Sigmoid colon (tissue), 7 donors: ENCODE measurements around the gene GFER. TPM values are rescaled to one million over a fixed set of nuclear protein-coding genes. Genes with fewer than 3 reads are reported as not detected.

Experiments used
- DNase-seq: peaks from one replicate; pipeline ENCODE4 v3.0.0-alpha.2; 2019
- H3K27ac ChIP-seq, 4 donors: fragments of 200-600 bp; sonication (generic); one replicate each; pipeline ENCODE4 v1.5.1; 2016 to 2019; ENCODE audit warnings: mild to moderate bottlenecking in 1 of 4
- H3K27me3 ChIP-seq, 3 donors: fragments of 200-600 bp; sonication (generic); one replicate each; pipeline ENCODE4 v1.5.1; 2019; ENCODE audit warnings: mild to moderate bottlenecking in 1 of 3
- H3K36me3 ChIP-seq, 4 donors: fragments of 200-600 bp; sonication (generic); one replicate each; pipeline ENCODE4 v1.5.1; 2016 to 2019
- H3K4me1 ChIP-seq, 4 donors: fragments of 200-600 bp; sonication (generic); one replicate each; pipeline ENCODE4 v1.5.1; 2017 to 2019
- H3K4me3 ChIP-seq, 4 donors: fragments of 200-600 bp; sonication (generic); one replicate each; pipeline ENCODE4 v1.5.1; 2017 to 2019; ENCODE audit warnings: mild to moderate bottlenecking in 2 of 4, moderate library complexity in 1 of 4
- H3K9me3 ChIP-seq, 4 donors: fragments of 200-600 bp in 3 of 4; sonication (generic) in 3 of 4; one replicate each; pipeline versions ENCODE4 v1.5.1 to v1.6.1; 2013 to 2019
- CTCF ChIP-seq, 4 experiments: fragments of 450-650 bp in 3 of 4; fragments of 200-600 bp in 1 of 4; IDR thresholded peaks; one replicate each; pipeline ENCODE4 v1.5.1; 2016 to 2019; ENCODE audit warnings: antibody characterized with exemption in 4 of 4, mild to moderate bottlenecking in 3 of 4, moderate library complexity in 2 of 4
- EP300 ChIP-seq, 4 donors: sonication (generic); formaldehyde crosslinking; IDR thresholded peaks; one replicate each; pipeline ENCODE4 v1.6.1; 2017; ENCODE audit warnings: antibody characterized with exemption in 4 of 4
- POLR2A ChIP-seq, 2 donors: fragments of 450-650 bp; IDR thresholded peaks; one replicate each; pipeline ENCODE4 v1.6.1; 2016; ENCODE audit warnings: antibody characterized with exemption in 2 of 2, mild to moderate bottlenecking in 2 of 2, moderate library complexity in 2 of 2
- POLR2AphosphoS5 ChIP-seq, 4 donors: sonication (generic); formaldehyde crosslinking; IDR thresholded peaks; one replicate each; pipeline ENCODE4 v1.6.1; 2017; ENCODE audit warnings: antibody characterized with exemption in 4 of 4
- WGBS, 2 donors: extraction: QIAGEN DNeasy Blood & Tissue Kit; methylation state at CpG; one replicate each; pipeline ENCODE4 v1.1.7; 2013; 5-methylcytosine and 5-hydroxymethylcytosine counted together
- intact Hi-C: fragments of 100-400 bp; cut with DNase I; formaldehyde crosslinking; loops from one replicate; pipeline ENCODE4 v1.15.1; 2023
- polyA plus RNA-seq, 3 donors: library from polyadenylated mRNA; stranded (reverse); fragments of 200-250 nt; gene quantifications; one replicate each; pipeline ENCODE4 v1.2.3, GENCODE V29; 2013
- total RNA-seq, 4 donors: library from RNA; depleted of rRNA; stranded (reverse); fragments of >200 nt; gene quantifications; one replicate each; pipeline ENCODE4 v1.1.0, GENCODE V29; 2016
- donor health status: healthy with polysubstance abuse.
- donor health status: Bipolar disorder and iron deficiency.
- donor health status: healthy.

Gene GFER
- total and polyA plus RNA-seq, 7 donors = 17.5 to 125 (median 23.8) TPM

GRCh38 chr16:2015117-2015946 is 31.3 kb downstream of the GFER start:
- TF ChIP-seq POLR2A (IDR thresholded peaks at IDR 0.05) (no peak), CTCF (IDR thresholded peaks at IDR 0.05) (no peak), EP300 (IDR thresholded peaks at IDR 0.05) (no peak), POLR2AphosphoS5 (IDR thresholded peaks at IDR 0.05) (no peak)
- no peak for DNase-seq
- H3K27ac ChIP-seq = no peak overlapping the region
- H3K27me3 ChIP-seq = peaks cover 15 to 27% (median 25%) of the 10 kb centered on the region in 3 donors
- 18 to 73% methylated on average over 24 of the region's 24 CpGs for WGBS, 2 donors
- peaks cover 0 to 16% (median 13%) of the 10 kb centered on the region in 4 donors for H3K4me1 ChIP-seq
- H3K4me3 ChIP-seq = no peak overlapping the region
- H3K9me3 ChIP-seq = no peaks in the 10 kb centered on the region
- intact Hi-C loops = no loop called here
- no peaks in the 10 kb centered on the region for H3K36me3 ChIP-seq

- TF ChIP-seq CTCF (IDR thresholded peaks at IDR 0.05) = no peak
- TF ChIP-seq POLR2AphosphoS5 (IDR thresholded peaks at IDR 0.05) = no peak
- TF ChIP-seq POLR2A (IDR thresholded peaks at IDR 0.05) = no peak
- no peak overlapping the region for H3K27ac ChIP-seq
- DNase-seq = no peak
- intact Hi-C loops = no loop called here
- no peak overlapping the region for H3K4me3 ChIP-seq
- WGBS, 2 donors = 32 to 77% methylated on average over 7 of the region's 7 CpGs
- H3K36me3 ChIP-seq = no peaks in the 10 kb centered on the region
- H3K27me3 ChIP-seq = peaks cover 20 to 32% (median 31%) of the 10 kb centered on the region in 3 donors
- H3K4me1 ChIP-seq = peaks cover 0 to 15% (median 13%) of the 10 kb centered on the region in 4 donors
- no peaks in the 10 kb centered on the region for H3K9me3 ChIP-seq
Measured at GRCh38 chr16:2015947-2016208, 31.9 kb downstream of the GFER start.

GRCh38 chr16:2016407-2016922 is 32.5 kb downstream of the GFER start:
- H3K4me3 ChIP-seq = no peak overlapping the region
- peaks cover 22 to 38% (median 37%) of the 10 kb centered on the region in 3 donors for H3K27me3 ChIP-seq
- peaks cover 0 to 15% (median 13%) of the 10 kb centered on the region in 4 donors for H3K4me1 ChIP-seq
- 54 to 73% methylated on average over 13 of the region's 13 CpGs for WGBS, 2 donors
- no peaks in the 10 kb centered on the region for H3K9me3 ChIP-seq
- no peak overlapping the region for H3K27ac ChIP-seq
- TF ChIP-seq CTCF (IDR thresholded peaks at IDR 0.05) = no peak
- TF ChIP-seq POLR2AphosphoS5 (IDR thresholded peaks at IDR 0.05) = no peak
- no peak for TF ChIP-seq EP300 (IDR thresholded peaks at IDR 0.05)
- TF ChIP-seq POLR2A (IDR thresholded peaks at IDR 0.05) = no peak
- intact Hi-C loops = no loop called here
- no peaks in the 10 kb centered on the region for H3K36me3 ChIP-seq
- DNase-seq = no peak

GRCh38 chr16:2019518-2019920 is 35.5 kb downstream of the GFER start, which contains the start of gene NPW:
Gene NPW (plus strand): TSS chr16:2019785.
- H3K4me3 ChIP-seq = peak within 1 kb of the TSS in 1 of 4 donors; percentile 1
- intact Hi-C loops = no loop called here
- WGBS, 2 donors = 1 to 2% methylated on average over 33 of the region's 33 CpGs
- no peaks in the 10 kb centered on the region for H3K9me3 ChIP-seq
- TF ChIP-seq CTCF (IDR thresholded peaks at IDR 0.05) = no peak
- TF ChIP-seq EP300 (IDR thresholded peaks at IDR 0.05) = no peak
- TF ChIP-seq POLR2A (IDR thresholded peaks at IDR 0.05) = no peak
- TF ChIP-seq POLR2AphosphoS5 (IDR thresholded peaks at IDR 0.05) = no peak
- H3K27me3 ChIP-seq = peaks cover 25 to 42% (median 40%) of the 10 kb centered on the region in 3 donors
- H3K27ac ChIP-seq = no peak within 1 kb of the TSS
- H3K4me1 ChIP-seq = peaks cover 4 to 32% (median 29%) of the 10 kb centered on the region in 4 donors
- no peaks in the 10 kb centered on the region for H3K36me3 ChIP-seq
- no peak for DNase-seq
